ENCODE data around the gene TRPC1. TPM values are rescaled to one million over a fixed set of nuclear protein-coding genes. Genes with fewer than 3 reads are reported as not detected.

TRPC1 gene
- polyA plus RNA-seq, 2 of the 4 experiments (the other 2 are of a cell fraction), result 10.3 to 32.2 TPM

DNA sequence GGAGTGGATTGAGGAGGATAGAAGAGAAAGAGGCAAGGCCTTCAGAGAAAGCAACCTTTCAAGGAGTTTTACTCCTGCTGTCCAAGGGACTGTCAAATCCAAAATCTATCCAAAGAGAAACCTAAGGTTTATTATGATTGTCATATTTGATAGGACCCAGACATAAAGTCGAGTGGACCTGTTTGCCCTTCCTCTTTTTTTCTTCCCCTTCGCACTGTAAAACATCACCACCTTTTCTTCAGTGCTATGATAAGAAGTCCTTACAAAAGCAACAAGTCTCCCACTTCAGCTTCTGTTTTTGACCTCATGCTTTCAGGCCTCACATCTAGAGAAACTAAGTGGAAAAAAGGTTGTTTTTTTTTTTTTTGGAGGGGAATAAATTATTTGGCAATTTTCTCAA is 73.0 kb downstream of the TRPC1 start (continued):
- TF ChIP-seq, protein P1, sequence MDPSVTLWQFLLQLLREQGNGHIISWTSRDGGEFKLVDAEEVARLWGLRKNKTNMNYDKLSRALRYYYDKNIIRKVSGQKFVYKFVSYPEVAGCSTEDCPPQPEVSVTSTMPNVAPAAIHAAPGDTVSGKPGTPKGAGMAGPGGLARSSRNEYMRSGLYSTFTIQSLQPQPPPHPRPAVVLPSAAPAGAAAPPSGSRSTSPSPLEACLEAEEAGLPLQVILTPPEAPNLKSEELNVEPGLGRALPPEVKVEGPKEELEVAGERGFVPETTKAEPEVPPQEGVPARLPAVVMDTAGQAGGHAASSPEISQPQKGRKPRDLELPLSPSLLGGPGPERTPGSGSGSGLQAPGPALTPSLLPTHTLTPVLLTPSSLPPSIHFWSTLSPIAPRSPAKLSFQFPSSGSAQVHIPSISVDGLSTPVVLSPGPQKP (IDR thresholded peaks at IDR 0.05; ENCODE audit: low read depth, low read length), result no peak
- TF ChIP-seq CEBPB (IDR thresholded peaks at IDR 0.05), result no peak

DNA sequence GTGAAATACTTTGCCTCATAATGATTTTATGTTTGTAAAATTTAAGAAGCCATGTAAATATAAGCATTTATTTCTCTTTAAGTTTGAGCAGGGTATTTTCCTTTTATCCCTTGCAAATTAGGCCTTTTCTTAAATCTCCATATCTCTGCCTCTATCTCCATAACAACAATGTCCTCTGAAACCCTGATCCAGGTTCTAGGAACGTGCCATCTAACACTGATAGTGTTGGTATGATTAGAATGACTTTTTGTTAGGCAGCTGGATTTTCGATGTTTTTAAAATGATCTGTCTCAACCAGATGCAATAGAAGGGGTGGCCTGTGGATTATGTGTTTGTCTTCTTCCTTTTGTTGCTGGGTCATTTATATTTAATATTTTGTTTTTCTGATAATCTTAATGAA is 77.9 kb downstream of the TRPC1 start:
- TF ChIP-seq RAD21 (conservative IDR thresholded peaks at IDR 0.05 in 1 of 2, IDR thresholded peaks at IDR 0.05 in 1 of 2) (no peak), TFCP2L1 (CRISPR knock-in tag; IDR thresholded peaks at IDR 0.05) (no peak), JUNB (IDR thresholded peaks at IDR 0.05) (no peak), MAZ (IDR thresholded peaks at IDR 0.05; ENCODE audit: borderline replicate concordance, low read depth, low read length) (no peak), HEYL (CRISPR knock-in tag; IDR thresholded peaks at IDR 0.05) (no peak), CHD2 (IDR thresholded peaks at IDR 0.05; ENCODE audit: low read length, partially characterized antibody) (no peak), RARB (CRISPR knock-in tag; IDR thresholded peaks at IDR 0.05) (no peak), POLR2AphosphoS2 (conservative IDR thresholded peaks at IDR 0.05; ENCODE audit: low read length) (no peak), JUN (IDR thresholded peaks at IDR 0.05) (no peak), MYC (IDR thresholded peaks at IDR 0.05; ENCODE audit: borderline replicate concordance, low read length) (no peak), KDM1A (IDR thresholded peaks at IDR 0.05; ENCODE audit: low read depth) (no peak), FOSL2 (IDR thresholded peaks at IDR 0.05) (no peak), FOSL2 (CRISPR knock-in tag; IDR thresholded peaks at IDR 0.05) (no peak), RFX5 (IDR thresholded peaks at IDR 0.05) (no peak), CEBPB (IDR thresholded peaks at IDR 0.05) (no peak), NR3C1 (IDR thresholded peaks at IDR 0.05) (no peak), CBX2 (IDR thresholded peaks at IDR 0.05; ENCODE audit: borderline replicate concordance, low read depth) (no peak), ESRRA (IDR thresholded peaks at IDR 0.05; ENCODE audit: borderline replicate concordance, low read length) (no peak)
- TF ChIP-seq, protein P2, sequence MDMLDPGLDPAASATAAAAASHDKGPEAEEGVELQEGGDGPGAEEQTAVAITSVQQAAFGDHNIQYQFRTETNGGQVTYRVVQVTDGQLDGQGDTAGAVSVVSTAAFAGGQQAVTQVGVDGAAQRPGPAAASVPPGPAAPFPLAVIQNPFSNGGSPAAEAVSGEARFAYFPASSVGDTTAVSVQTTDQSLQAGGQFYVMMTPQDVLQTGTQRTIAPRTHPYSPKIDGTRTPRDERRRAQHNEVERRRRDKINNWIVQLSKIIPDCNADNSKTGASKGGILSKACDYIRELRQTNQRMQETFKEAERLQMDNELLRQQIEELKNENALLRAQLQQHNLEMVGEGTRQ (IDR thresholded peaks at IDR 0.05), result no peak
- no peak overlapping the region for H3K4me3 ChIP-seq
- DNase-seq (ENCODE audit: low read depth in 1 of 2, low spot score in 1 of 2) (no peak), ATAC-seq (no peak), FAIRE-seq (peak; percentile 84)
- POLR2A ChIA-PET, result no interaction called here
- CTCF ChIA-PET, result no interaction called here
- H3K27ac ChIP-seq, result no peak overlapping the region
- no peaks in the 10 kb centered on the region for H3K9me3 ChIP-seq
- 94% methylated on average over 2 of the region's 2 CpGs for WGBS (ENCODE audit: missing lambda C conversion rate)
- H3K4me2 ChIP-seq, result no peak overlapping the region
- H3K4me1 ChIP-seq, result peaks cover 6% of the 10 kb centered on the region; the same call in 2 of the 3 replicates

- POLR2A ChIA-PET, result no interaction called here
- FAIRE-seq (peak; percentile 70), ATAC-seq (peak; percentile 42 to 47; a peak in 4 of 6 replicates)
These were observed 79.1 kb downstream of the TRPC1 start for GRCh38 chr3:142802891-142803290.

More at GRCh38 chr3:142802891-142803290, 79.1 kb downstream of the TRPC1 start:
- Histone ChIP-seq H3K4me1 (peaks cover 10% of the 10 kb centered on the region; the same call in 2 of the 3 replicates), H3K4me3 (no peak overlapping the region), H3K4me2 (no peak overlapping the region), H3K9me3 (no peaks in the 10 kb centered on the region), H3K27ac (no peak overlapping the region)
- WGBS (ENCODE audit: missing lambda C conversion rate), result 61% methylated on average over 1 of the region's 1 CpG
- TF ChIP-seq KDM1A (IDR thresholded peaks at IDR 0.05; ENCODE audit: low read depth) (no peak), HOXB13 (CRISPR knock-in tag; IDR thresholded peaks at IDR 0.05; ENCODE audit: low read depth) (no peak), SMC3 (IDR thresholded peaks at IDR 0.05) (no peak), HEYL (CRISPR knock-in tag; IDR thresholded peaks at IDR 0.05) (no peak), ZC3H11A (IDR thresholded peaks at IDR 0.05) (no peak), HMGXB4 (CRISPR knock-in tag; IDR thresholded peaks at IDR 0.05; ENCODE audit: borderline replicate concordance) (no peak), MAFK (IDR thresholded peaks at IDR 0.05; ENCODE audit: partially characterized antibody) (no peak), PHF8 (IDR thresholded peaks at IDR 0.05; ENCODE audit: borderline replicate concordance, low read depth) (no peak), POLR2A (IDR thresholded peaks at IDR 0.05; ENCODE audit: low read length) (no peak), NR3C1 (IDR thresholded peaks at IDR 0.05) (no peak), CHD4 (IDR thresholded peaks at IDR 0.05; ENCODE audit: borderline replicate concordance) (no peak), KDM5A (IDR thresholded peaks at IDR 0.05) (no peak), SREBF2 (IDR thresholded peaks at IDR 0.05) (no peak), CBX8 (IDR thresholded peaks at IDR 0.05) (no peak), NFE2L2 (conservative IDR thresholded peaks at IDR 0.05; ENCODE audit: low read length) (no peak), RNF2 (IDR thresholded peaks at IDR 0.05; ENCODE audit: borderline replicate concordance, low read depth) (no peak), HES2 (IDR thresholded peaks at IDR 0.05) (no peak), GATA3 (IDR thresholded peaks at IDR 0.05; ENCODE audit: borderline replicate concordance) (no peak)
- TF ChIP-seq, protein P1 (IDR thresholded peaks at IDR 0.05; ENCODE audit: low read depth, low read length), result no peak
- CTCF ChIA-PET, result interaction anchor here (1.7 kb wide), 1 partner anchor 33 kb away, joined by 3 read pairs; no protein-coding TSS in a partner anchor
- DNase-seq (ENCODE audit: low read depth in 1 of 2, low spot score in 1 of 2), result no peak

Measured in A549 (cell line).